Activated CD8-positive, alpha-beta memory T cell treated with anti-CD3 and anti-CD28 coated beads for 36 hours (primary cell): ENCODE results near the gene GPATCH8. TPM values are rescaled to one million over a fixed set of nuclear protein-coding genes. Genes with fewer than 3 reads are reported as not detected.

Experiments
- CTCF ChIA-PET: fragments of 350-600 bp; sonication (Branson Sonifier 250); formaldehyde crosslinking; loops from one replicate; lab custom pipeline; 2021; ENCODE audit warnings: antibody characterized with exemption; lab: Charles Lee
- POLR2A ChIA-PET: fragments of 350-600 bp; sonication (Branson Sonifier 250); formaldehyde crosslinking; loops from one replicate; lab custom pipeline; 2021; ENCODE audit warnings: antibody characterized with exemption; lab: Charles Lee
- total RNA-seq, 2 experiments: library from RNA; stranded (reverse); gene quantifications; one replicate each; pipeline ENCODE4 v1.2.3, GENCODE V29; 2021

The GPATCH8 gene
- total RNA-seq, 2 experiments from 2014 or later: 37.3 to 38.8 TPM

- CTCF ChIA-PET: no interaction called here
- POLR2A ChIA-PET: no interaction called here
Measured at GRCh38 chr17:44469676-44470075, 33.5 kb downstream of the GPATCH8 start.

GRCh38 chr17:44467108-44467507, 36.1 kb downstream of the GPATCH8 start:
- CTCF ChIA-PET: no interaction called here
- POLR2A ChIA-PET: no interaction called here

- ChIA-PET POLR2A (no interaction called here), CTCF (no interaction called here)
Measured at GRCh38 chr17:44466339-44466738, 36.9 kb downstream of the GPATCH8 start.

- POLR2A ChIA-PET: no interaction called here
- CTCF ChIA-PET: no interaction called here
Measured at GRCh38 chr17:44465897-44466296, 37.3 kb downstream of the GPATCH8 start.

GRCh38 chr17:44465276-44465675, 37.9 kb downstream of the GPATCH8 start:
- ChIA-PET CTCF (no interaction called here), POLR2A (no interaction called here)

GRCh38 chr17:44464037-44464436, 39.2 kb downstream of the GPATCH8 start:
- ChIA-PET POLR2A (no interaction called here), CTCF (no interaction called here)

GRCh38 chr17:44451832-44452231, 51.4 kb downstream of the GPATCH8 start:
- ChIA-PET POLR2A (no interaction called here), CTCF (interaction anchor here (0.7 kb wide), 1 partner anchor 1292 kb away, joined by 5 read pairs; no protein-coding TSS in a partner anchor)

GRCh38 chr17:44451016-44451627, 52.1 kb downstream of the GPATCH8 start:
- POLR2A ChIA-PET: no interaction called here

GRCh38 chr17:44448412-44448811, 54.8 kb downstream of the GPATCH8 start:
- ChIA-PET CTCF (no interaction called here), POLR2A (no interaction called here)

More at GRCh38 chr17:44451016-44451627, 52.1 kb downstream of the GPATCH8 start:
- CTCF ChIA-PET: interaction anchor here (0.6 kb wide), 1 partner anchor 53 kb away, joined by 3 read pairs; no protein-coding TSS in a partner anchor

GRCh38 chr17:44444735-44445105, 58.5 kb downstream of the GPATCH8 start:
- ChIA-PET CTCF (no interaction called here), POLR2A (no interaction called here)

GRCh38 chr17:44442806-44443205, 60.4 kb downstream of the GPATCH8 start:
- ChIA-PET POLR2A (no interaction called here), CTCF (no interaction called here)

GRCh38 chr17:44439168-44439567, 64.0 kb downstream of the GPATCH8 start:
- ChIA-PET POLR2A (no interaction called here), CTCF (no interaction called here)

- POLR2A ChIA-PET: no interaction called here
- CTCF ChIA-PET: no interaction called here
Measured at GRCh38 chr17:44438636-44439035, 64.6 kb downstream of the GPATCH8 start.

GRCh38 chr17:44436336-44436735, 66.9 kb downstream of the GPATCH8 start:
- CTCF ChIA-PET: no interaction called here
- POLR2A ChIA-PET: no interaction called here

GRCh38 chr17:44432254-44433157, 70.7 kb downstream of the GPATCH8 start:
- POLR2A ChIA-PET: no interaction called here
- CTCF ChIA-PET: no interaction called here

GRCh38 chr17:44424828-44425461, 78.3 kb downstream of the GPATCH8 start:
- ChIA-PET POLR2A (no interaction called here), CTCF (no interaction called here)

- ChIA-PET POLR2A (no interaction called here), CTCF (no interaction called here)
Measured at GRCh38 chr17:44417553-44417952, 85.7 kb downstream of the GPATCH8 start.

GRCh38 chr17:44416558-44417289, 86.5 kb downstream of the GPATCH8 start:
- ChIA-PET CTCF (interaction anchor here (1.0 kb wide), 1 partner anchor 14 kb away, joined by 3 read pairs; no protein-coding TSS in a partner anchor), POLR2A (interaction anchor here (0.6 to 0.7 kb wide), 2 partner anchors 17 to 54 kb away, joined by 5 read pairs; no protein-coding TSS in a partner anchor)

- POLR2A ChIA-PET: no interaction called here
- CTCF ChIA-PET: interaction anchor here (1.2 kb wide), 1 partner anchor 85 kb away, joined by 4 read pairs; no protein-coding TSS in a partner anchor
Measured at GRCh38 chr17:44414394-44415155, 88.6 kb downstream of the GPATCH8 start.
